Prostate gland (tissue), 2 donors: ENCODE measurements around the gene FERMT1.

Experiments used
- CTCF ChIP-seq, 4 experiments: fragments of 200-600 bp in 2 of 4; fragments of 450-650 bp in 2 of 4; sonication (generic) in 2 of 4; IDR thresholded peaks; 1 replicate in 3 of 4; 2 replicates in 1 of 4; pipeline ENCODE4 v1.5.1; 2016 to 2019; ENCODE audit warnings: antibody characterized with exemption in 4 of 4, mild to moderate bottlenecking in 2 of 4, moderate library complexity in 2 of 4
- POLR2A ChIP-seq: fragments of 450-650 bp; IDR thresholded peaks from one replicate; pipeline ENCODE4 v1.6.1; 2016; ENCODE audit warnings: antibody characterized with exemption, mild to moderate bottlenecking

- no peak for TF ChIP-seq CTCF (IDR thresholded peaks at IDR 0.05)
- no peak for TF ChIP-seq POLR2A
Observed at GRCh38 chr20:6045566-6045965, 77.3 kb downstream of the FERMT1 start.
